ENCODE measurements around the gene CCDC102B. TPM values are rescaled to one million over a fixed set of nuclear protein-coding genes. Genes with fewer than 3 reads are reported as not detected.

The CCDC102B gene
- total RNA-seq, 1 donor from 2014 or later, result 6.5 TPM

GRCh38 chr18:69022426-69022825 lies 224.5 kb downstream of the CCDC102B start:
- DNase-seq (ENCODE audit: low read depth, low spot score), result no peak
- H3K36me3 Mint-ChIP-seq (ENCODE audit: low read depth), result no peaks in the 10 kb centered on the region
- H3K9me3 Mint-ChIP-seq, result no peaks in the 10 kb centered on the region
- no peaks in the 10 kb centered on the region for H3K27me3 Mint-ChIP-seq (ENCODE audit: low read depth)
- TF ChIP-seq CTCF (conservative IDR thresholded peaks at IDR 0.05), result no peak
- H3K27ac Mint-ChIP-seq (ENCODE audit: unreplicated experiment), result no peak overlapping the region
- H3K4me1 Mint-ChIP-seq, result peaks cover 5% of the 10 kb centered on the region
- H3K4me3 Mint-ChIP-seq, result no peak overlapping the region

DNA sequence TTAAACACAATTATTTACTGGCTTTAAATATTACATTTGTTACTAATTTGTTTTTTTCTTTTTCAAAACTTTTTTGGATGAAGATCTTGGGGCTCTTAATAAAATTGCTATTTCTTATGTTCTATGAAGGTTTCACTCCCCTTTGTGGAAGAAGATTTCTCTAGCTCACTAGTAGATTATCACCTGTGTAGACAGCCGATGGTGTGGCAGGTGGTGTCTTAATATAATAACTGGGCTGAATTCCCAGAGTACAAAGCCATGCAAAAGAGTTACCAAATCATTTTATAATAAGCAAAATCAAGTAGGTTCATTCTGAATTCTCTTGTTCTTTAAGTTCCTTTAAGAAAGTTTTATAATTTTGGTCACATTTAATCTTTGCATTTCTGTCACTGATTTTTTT lies 233.7 kb downstream of the CCDC102B start:
- Mint-ChIP-seq H3K36me3 (ENCODE audit: low read depth) (no peaks in the 10 kb centered on the region), H3K4me3 (no peak overlapping the region), H3K9me3 (no peaks in the 10 kb centered on the region), H3K27ac (ENCODE audit: unreplicated experiment) (no peak overlapping the region), H3K27me3 (ENCODE audit: low read depth) (no peaks in the 10 kb centered on the region), H3K4me1 (no peaks in the 10 kb centered on the region)
- no peak for TF ChIP-seq CTCF (conservative IDR thresholded peaks at IDR 0.05)
- no peak for DNase-seq (ENCODE audit: low read depth, low spot score)

- DNase-seq (ENCODE audit: low read depth, low spot score), result no peak
- H3K4me3 Mint-ChIP-seq, result no peak overlapping the region
- no peak for TF ChIP-seq CTCF (conservative IDR thresholded peaks at IDR 0.05)
- H3K4me1 Mint-ChIP-seq, result no peaks in the 10 kb centered on the region
- no peaks in the 10 kb centered on the region for H3K36me3 Mint-ChIP-seq (ENCODE audit: low read depth)
- H3K27me3 Mint-ChIP-seq (ENCODE audit: low read depth), result no peaks in the 10 kb centered on the region
- no peak overlapping the region for H3K27ac Mint-ChIP-seq (ENCODE audit: unreplicated experiment)
- no peaks in the 10 kb centered on the region for H3K9me3 Mint-ChIP-seq
Observed at GRCh38 chr18:69032009-69032408, 234.1 kb downstream of the CCDC102B start.

GRCh38 chr18:69035756-69036155 lies 237.9 kb downstream of the CCDC102B start:
- no peaks in the 10 kb centered on the region for H3K36me3 Mint-ChIP-seq (ENCODE audit: low read depth)
- TF ChIP-seq CTCF (conservative IDR thresholded peaks at IDR 0.05), result no peak
- DNase-seq (ENCODE audit: low read depth, low spot score), result no peak
- H3K4me3 Mint-ChIP-seq, result no peak overlapping the region
- no peaks in the 10 kb centered on the region for H3K4me1 Mint-ChIP-seq
- H3K27ac Mint-ChIP-seq (ENCODE audit: unreplicated experiment), result no peak overlapping the region
- H3K9me3 Mint-ChIP-seq, result no peaks in the 10 kb centered on the region
- H3K27me3 Mint-ChIP-seq (ENCODE audit: low read depth), result no peaks in the 10 kb centered on the region

GRCh38 chr18:69044215-69044614 lies 246.3 kb downstream of the CCDC102B start:
- Mint-ChIP-seq H3K4me3 (no peak overlapping the region), H3K27me3 (ENCODE audit: low read depth) (no peaks in the 10 kb centered on the region), H3K9me3 (peaks cover 4% of the 10 kb centered on the region), H3K4me1 (no peaks in the 10 kb centered on the region), H3K27ac (ENCODE audit: unreplicated experiment) (no peak overlapping the region), H3K36me3 (ENCODE audit: low read depth) (no peaks in the 10 kb centered on the region)
- no peak for DNase-seq (ENCODE audit: low read depth, low spot score)
- TF ChIP-seq CTCF (conservative IDR thresholded peaks at IDR 0.05), result no peak

DNA sequence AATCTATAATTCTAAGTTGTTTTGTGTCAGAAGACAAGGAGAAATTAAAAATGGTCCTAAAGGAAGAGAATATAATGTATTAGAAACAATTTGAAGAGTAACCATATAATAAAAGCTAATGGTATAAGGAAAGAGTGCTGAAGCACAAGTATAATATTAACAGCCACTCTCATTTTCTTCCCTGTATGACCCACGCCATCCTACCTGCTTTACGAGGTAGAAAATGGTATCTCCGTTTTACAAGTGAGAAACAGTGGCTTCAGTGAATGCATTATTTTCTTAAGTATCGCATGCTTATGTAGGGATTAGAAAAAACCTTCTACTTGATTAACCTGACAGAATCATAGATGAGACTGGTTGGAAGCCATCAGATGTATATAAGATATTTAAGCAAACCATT lies 266.2 kb downstream of the CCDC102B start:
- H3K9me3 Mint-ChIP-seq, result peaks cover under 1% of the 10 kb centered on the region

More for the DNA sequence above, 266.2 kb downstream of the CCDC102B start:
- Mint-ChIP-seq H3K4me3 (no peak overlapping the region), H3K27ac (ENCODE audit: unreplicated experiment) (no peak overlapping the region), H3K36me3 (ENCODE audit: low read depth) (no peaks in the 10 kb centered on the region), H3K4me1 (no peaks in the 10 kb centered on the region), H3K27me3 (ENCODE audit: low read depth) (no peaks in the 10 kb centered on the region)
- TF ChIP-seq CTCF (conservative IDR thresholded peaks at IDR 0.05), result no peak
- DNase-seq (ENCODE audit: low read depth, low spot score), result no peak

All from neural crest cell (in vitro differentiated cells).